GM19455 (cell line): Measurements from ENCODE around the gene NINL.
"Not testable (repeated sequence)": the region's sequence is repeated elsewhere in the genome, so short reads cannot be mapped to it uniquely, and the experiment has no call there.

ENCODE experiments used
- ATAC-seq: cut with Tn5 transposase; IDR thresholded peaks from one replicate; pipeline ENCODE4 v1.9.1; 2021; ENCODE audit not compliant: unreplicated experiment

NINL gene

DNA sequence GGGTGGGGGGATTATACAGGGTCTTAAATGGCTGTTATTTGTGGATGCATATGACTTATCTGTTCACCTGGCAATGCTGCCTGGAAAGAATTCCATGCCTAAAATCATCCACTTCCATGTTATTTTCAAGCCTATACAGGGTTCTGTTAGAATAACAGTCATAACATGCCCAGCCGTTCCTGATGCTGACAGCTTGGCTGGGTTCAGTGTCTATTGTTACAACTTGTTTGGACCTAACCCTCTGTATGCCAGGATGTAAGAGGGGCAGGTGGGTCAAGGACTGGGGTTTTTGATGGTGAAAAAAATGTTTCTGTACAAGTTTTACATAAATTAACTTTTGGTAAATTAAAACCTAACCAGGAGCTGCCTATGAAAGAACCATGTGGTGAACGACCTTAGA is 98.0 kb downstream of the NINL start:
- ATAC-seq: no peak

DNA sequence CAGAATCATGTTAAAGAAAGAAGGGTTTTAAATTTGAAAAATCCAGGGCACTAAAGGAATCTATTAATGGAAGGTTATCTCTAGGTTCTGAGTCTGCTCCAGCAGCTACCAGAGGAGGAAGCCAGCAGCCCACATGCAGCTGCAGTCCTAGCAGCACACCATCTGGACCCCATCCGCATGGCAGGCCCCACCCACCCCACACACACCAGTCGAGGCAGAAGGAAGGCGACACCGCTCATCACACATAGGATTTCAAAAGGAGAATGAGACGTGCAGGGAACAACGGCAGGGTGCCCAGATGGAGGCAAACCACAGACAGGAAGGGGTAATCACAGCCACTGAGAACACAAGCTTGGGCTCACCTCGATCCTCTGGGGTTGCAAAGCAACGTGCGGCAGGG is 99.0 kb downstream of the NINL start:
- no peak for ATAC-seq

- no peak for ATAC-seq
These were observed 99.5 kb downstream of the NINL start for GRCh38 chr20:25485872-25486271.

DNA sequence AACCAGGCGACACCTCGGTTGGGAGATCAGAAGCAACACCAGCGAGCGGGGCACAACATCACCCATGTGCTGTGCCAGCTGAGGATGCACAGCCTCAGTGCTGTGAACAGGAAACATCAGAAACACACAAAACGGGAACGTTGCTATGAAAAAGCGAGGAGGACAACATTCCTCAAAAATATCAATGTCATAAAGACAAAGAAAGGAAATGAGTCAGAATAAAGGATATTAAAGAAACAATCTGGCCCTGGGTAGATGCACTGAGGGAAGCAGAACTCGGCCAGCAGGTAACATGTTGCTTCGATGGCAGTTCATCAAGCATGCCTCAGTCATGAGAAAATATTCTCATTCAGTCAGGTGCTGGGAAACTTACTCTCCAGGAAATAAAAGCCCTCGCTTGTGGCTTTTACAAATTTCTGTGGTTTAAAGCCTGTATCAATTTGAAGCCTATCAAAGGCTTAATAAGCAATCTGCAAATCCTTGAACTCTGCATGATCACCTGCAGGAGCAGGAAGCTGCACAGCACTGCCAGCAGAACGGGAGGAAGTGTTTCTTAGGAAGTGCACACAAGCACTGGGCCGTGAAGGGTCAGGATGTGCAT is 100.3 kb downstream of the NINL start:
- ATAC-seq: no peak

- no peak for ATAC-seq
These were observed 101.0 kb downstream of the NINL start for GRCh38 chr20:25484224-25484846.

DNA sequence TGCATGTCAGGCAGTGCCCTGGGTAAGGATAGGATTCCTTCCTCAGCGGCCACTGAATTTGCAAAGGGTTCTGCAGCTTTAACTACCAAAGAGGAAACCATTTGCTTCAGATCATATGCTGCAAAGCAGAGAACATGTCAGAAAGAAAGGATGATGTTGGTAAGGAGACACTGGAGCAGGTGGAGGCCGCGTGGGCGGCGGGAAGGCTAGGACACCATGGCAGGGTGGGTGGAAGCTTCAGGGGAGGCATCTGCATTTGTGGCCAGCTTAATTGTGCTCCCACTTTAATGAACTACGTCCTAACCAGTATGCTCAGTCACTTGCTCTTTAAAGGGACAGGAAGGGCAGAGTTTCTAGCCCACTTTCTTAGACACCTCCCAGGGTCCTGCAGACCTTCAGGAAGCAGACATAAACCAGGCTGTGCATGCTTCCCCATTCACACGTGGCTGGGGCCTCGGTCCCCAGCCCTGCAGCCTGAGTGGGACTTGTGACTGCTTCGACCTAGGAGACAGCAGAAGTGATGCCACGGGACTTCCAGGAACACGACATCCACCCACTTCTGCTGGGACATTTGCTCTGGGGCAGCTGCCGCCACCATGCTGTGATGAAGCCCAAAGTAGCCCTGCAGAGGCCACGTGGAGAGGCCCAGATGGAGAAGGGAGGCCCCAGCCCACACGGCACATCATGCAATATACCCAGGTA is 101.7 kb downstream of the NINL start:
- no peak for ATAC-seq

GRCh38 chr20:25481918-25482253 is 103.4 kb downstream of the NINL start:
- ATAC-seq: no peak

DNA sequence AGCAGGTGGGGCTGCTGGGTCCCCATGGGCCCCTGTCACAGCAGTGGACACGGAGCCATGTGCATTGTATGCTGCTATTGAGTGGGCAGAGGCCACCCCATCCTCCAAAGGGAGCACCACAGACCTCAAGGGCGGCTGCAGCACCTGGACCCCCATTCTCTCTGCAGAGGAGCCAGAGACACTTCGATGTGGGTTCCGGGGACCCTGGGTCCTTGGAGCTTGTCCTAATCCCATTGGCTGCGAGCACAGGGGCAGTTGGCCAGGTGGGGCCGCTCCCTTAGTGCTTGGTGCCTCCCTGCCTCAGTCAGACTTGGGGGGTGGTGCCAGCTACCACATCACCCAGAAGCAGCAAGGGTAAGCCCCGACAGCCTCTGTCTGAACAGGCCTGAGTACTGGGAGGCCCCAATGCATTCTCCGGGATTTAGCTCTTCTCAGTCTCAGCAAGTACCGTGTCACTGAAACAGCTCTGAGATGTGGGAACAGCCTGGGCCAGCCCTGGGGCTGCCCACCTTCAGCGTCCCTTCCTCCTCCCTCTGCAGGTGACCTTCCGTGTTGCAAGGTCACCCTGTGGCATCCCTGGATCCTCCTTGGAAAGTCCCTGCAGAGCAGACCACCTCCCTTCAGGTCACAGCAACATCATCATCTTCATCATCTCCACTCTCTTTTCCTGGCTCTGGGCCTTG is 104.0 kb downstream of the NINL start:
- ATAC-seq: no peak

GRCh38 chr20:25480797-25481196 is 104.5 kb downstream of the NINL start:
- no peak for ATAC-seq

DNA sequence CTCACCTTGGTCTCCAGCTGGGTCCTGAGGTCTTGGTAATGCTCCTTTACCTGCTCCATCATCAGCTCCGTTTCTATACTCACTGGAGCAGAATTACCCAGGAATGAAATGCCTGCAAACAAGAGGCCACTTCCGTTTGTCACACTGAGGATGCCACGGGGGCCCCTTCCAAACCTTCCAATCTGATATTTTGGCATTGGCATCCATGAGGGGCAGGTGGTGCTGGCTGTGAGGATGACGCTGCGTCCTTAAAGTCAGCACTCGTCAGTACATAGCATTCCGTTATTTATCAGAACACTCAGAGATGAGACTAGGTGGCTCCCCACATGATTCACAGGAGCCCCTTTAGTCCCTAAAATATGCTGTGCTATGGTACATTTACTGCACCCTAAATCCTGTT is 105.2 kb downstream of the NINL start:
- ATAC-seq: no peak

DNA sequence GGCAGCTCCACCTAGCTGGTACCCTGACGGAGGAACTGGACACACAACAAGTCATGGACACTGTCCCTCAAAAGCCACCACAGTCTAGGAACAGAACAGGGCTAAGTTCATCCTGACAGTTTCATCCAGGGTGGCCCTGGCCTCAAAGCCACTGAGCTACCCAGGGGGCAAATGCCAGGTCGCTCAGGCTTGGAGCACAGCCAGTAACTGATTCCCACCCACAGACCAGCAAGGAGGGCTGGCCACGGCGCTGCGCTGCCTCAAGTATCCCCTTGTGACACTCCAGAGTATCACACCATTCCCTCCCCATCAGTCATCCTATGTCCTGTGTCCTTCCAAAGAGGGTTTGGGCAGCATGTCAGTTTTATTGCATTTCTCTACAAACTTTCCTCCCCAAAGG is 105.7 kb downstream of the NINL start:
- no peak for ATAC-seq

DNA sequence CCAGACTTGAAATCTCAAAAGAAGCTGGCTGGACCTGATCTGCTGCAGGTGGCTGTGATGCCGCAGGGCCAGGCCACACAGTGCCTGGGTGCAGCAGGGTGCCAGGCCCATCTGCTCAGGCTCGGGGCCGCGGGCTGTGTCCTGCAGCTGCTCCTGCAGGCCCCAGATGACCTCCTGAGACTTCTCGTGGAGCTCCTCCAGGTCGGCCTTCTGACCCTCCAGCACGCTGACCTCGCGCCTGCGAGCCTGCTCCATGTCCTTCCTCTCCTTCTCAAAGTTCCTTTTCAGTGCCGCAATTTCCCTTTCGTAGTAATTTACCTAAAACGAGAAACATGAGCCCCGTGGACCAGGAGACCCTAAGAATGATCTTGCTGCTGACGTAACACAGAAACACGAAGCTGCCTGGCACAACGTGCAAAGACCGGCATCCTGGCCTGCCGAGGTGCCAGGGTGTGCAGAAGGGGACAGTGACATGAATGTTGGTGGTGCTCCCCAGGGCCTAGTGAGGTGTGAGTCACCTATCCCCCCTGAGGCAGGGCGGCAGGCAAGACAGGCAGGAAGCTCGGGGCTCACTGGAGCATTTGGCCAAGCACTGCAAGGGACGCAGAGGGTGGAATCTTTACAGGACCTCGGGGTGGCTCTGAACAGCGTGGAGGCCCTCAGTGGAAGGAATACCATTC is 106.3 kb downstream of the NINL start:
- no peak for ATAC-seq

DNA sequence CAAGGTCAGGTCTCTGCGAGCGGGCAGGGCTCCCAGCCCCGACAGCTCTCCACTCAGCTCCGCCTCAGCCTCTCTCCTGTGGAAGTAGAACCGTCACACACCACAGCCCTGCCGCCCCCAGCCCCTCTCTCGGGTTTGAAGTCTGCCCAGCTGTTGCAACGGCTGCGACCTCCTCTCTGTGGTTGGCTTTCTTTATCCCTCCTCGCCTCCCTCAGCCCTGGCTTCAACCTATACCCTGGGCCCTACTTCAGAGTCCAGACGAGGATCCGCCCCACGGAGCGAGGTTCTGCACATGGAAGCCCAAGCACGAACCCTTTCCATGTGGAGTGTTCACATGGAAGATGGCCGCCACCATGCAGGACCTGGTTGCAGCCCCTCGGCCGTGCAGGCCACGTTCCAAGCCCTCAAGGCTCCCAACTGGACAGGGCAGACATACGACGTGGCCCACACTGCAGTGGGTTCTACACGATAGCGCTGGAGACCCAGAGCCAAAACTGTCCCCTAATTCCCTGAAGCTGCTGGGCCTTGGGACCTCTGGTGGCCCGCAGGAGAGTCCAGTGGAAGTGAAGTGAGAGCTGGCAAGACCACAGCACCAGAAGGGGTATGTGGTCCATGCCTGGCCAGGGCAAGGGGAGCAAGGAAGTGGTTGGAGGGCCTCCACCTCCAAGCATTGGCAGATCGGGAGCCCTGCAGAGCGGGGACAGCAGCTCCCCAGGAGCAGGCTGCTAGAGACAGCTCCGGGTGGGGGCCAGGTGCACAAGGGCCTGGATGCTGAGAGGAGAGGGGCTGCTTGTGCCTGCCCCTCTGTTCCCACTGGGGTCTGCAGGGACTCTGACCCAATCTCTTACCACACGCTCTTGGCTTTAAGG is 108.1 kb downstream of the NINL start:
- ATAC-seq: no peak

- no peak for ATAC-seq
These were observed 109.0 kb downstream of the NINL start for GRCh38 chr20:25476106-25477013.

DNA sequence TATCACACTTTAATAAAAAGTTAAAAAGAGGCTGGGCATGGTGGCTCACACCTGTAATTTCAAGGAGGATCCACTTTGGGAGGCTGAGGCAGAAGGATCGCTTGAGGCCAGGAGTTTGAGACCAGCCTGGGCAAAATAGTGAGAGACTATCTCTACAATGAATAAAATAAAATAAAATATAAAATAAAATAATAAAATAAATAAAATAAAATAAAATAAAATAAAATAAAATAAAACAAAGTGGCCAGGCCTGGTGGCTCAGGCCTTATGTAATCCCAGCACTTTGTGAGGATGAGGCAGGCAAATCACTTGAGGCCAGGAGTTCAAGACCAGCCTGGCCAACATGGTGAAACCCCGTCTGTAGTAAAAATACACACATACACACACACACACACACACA is 112.0 kb downstream of the NINL start:
- ATAC-seq: not testable (repeated sequence)

DNA sequence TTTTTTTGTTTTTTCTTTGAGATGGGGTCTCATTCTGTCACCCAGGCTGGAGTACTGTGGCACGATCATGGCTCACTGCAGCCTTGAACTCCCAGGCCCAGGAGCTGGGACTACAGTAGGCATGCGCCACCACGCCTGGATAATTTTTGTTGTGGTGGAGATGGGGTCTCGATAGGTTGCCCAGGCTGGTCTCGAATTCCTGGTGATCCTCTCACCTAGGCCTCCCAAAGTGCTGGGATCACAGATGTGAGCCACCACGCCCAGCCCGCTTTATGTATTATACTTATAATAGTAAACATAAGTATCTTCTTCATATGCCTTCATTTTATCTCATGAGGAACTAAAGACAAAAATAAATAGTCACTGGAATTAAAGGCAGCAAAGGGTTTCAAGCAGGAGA is 114.3 kb downstream of the NINL start:
- no peak for ATAC-seq

GRCh38 chr20:25470045-25470444 is 115.3 kb downstream of the NINL start:
- ATAC-seq: no peak

GRCh38 chr20:25469558-25469957 is 115.8 kb downstream of the NINL start:
- no peak for ATAC-seq
